ENCODE measurements around the gene APOM.

DNA sequence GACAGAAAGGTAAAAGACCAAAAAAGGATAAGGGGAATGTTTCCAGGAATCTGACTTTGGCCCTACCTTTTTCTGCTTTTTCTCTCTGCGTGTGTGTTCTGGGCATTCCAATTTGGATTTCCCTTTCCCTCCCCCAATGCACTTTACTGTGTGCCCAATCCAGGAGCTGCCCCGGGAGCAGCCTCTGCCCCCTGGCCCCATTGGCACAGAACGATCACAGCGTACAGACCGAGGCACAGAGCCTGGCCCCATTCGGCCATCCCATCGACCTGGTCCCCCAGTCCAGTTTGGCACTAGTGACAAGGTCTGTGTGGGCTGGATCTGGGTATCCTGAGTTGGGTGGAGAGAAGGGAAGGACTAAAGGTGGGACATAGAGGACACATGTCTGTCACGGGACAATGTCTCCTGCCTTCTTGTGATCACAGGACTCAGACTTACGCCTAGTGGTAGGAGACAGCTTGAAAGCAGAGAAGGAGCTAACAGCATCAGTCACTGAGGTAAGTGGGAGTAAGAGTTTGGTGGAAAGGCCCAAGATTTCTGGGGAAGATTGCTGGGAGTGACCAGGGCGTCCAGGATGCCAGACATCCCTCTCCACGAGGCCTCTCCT is 20.6 kb upstream of the APOM start:
- TF ChIP-seq, protein P1, sequence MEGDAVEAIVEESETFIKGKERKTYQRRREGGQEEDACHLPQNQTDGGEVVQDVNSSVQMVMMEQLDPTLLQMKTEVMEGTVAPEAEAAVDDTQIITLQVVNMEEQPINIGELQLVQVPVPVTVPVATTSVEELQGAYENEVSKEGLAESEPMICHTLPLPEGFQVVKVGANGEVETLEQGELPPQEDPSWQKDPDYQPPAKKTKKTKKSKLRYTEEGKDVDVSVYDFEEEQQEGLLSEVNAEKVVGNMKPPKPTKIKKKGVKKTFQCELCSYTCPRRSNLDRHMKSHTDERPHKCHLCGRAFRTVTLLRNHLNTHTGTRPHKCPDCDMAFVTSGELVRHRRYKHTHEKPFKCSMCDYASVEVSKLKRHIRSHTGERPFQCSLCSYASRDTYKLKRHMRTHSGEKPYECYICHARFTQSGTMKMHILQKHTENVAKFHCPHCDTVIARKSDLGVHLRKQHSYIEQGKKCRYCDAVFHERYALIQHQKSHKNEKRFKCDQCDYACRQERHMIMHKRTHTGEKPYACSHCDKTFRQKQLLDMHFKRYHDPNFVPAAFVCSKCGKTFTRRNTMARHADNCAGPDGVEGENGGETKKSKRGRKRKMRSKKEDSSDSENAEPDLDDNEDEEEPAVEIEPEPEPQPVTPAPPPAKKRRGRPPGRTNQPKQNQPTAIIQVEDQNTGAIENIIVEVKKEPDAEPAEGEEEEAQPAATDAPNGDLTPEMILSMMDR (conservative IDR thresholded peaks at IDR 0.05): no peak
- no peak for TF ChIP-seq ZFX (IDR thresholded peaks at IDR 0.05)

Measured in C4-2B (cell line).